AG04450 (cell line): ENCODE measurements around the gene GMDS. TPM values are rescaled to one million over a fixed set of nuclear protein-coding genes. Genes with fewer than 3 reads are reported as not detected.

Source experiments
- CTCF ChIA-PET: fragments of 300-600, 350-600 bp; formaldehyde crosslinking; extraction: SDS; loops from one replicate; lab custom pipeline; 2022; ENCODE audit warnings: antibody characterized with exemption, inconsistent platforms; lab: Charles Lee
- POLR2A ChIA-PET: fragments of 350-600 bp; formaldehyde crosslinking; extraction: SDS; loops from one replicate; lab custom pipeline; 2021; ENCODE audit warnings: antibody characterized with exemption, inconsistent platforms; lab: Yijun Ruan, JAX
- DNase-seq: peaks from one replicate; pipeline ENCODE4 v3.0.0-alpha.2; 2011; ENCODE audit warnings: low read depth, low spot score
- H3K27ac ChIP-seq: one replicate; pipeline ENCODE4 v1.5.1; 2012; ENCODE audit warnings: low read depth, low read length, control low read depth
- H3K27me3 ChIP-seq: one replicate; pipeline ENCODE4 v1.6.0; 2012; ENCODE audit warnings: low read length; ENCODE audit not compliant: control insufficient read depth, insufficient read depth
- H3K4me3 ChIP-seq: 2 replicates; pipeline ENCODE4 v1.5.1; 2011; ENCODE audit warnings: mild to moderate bottlenecking, low read depth, low read length, control low read depth
- H3K9me3 ChIP-seq: 2 replicates; pipeline ENCODE4 v1.5.1; 2012; ENCODE audit warnings: low read length; ENCODE audit not compliant: control insufficient read depth, insufficient read depth
- polyA plus RNA-seq: library from polyadenylated mRNA; depleted of rRNA; stranded (reverse); fragments of >200 nt; gene quantifications from 2 replicates; pipeline ENCODE4 v1.2.3, GENCODE V29; 2011
- TF ChIP-seq, protein P1 (sequence below): IDR thresholded peaks from 2 replicates; pipeline ENCODE4 v1.5.1; 2011; ENCODE audit warnings: low read depth, low read length, control low read depth, inconsistent platforms

Gene GMDS
- polyA plus RNA-seq, 1 experiment, result 26.4 TPM

DNA sequence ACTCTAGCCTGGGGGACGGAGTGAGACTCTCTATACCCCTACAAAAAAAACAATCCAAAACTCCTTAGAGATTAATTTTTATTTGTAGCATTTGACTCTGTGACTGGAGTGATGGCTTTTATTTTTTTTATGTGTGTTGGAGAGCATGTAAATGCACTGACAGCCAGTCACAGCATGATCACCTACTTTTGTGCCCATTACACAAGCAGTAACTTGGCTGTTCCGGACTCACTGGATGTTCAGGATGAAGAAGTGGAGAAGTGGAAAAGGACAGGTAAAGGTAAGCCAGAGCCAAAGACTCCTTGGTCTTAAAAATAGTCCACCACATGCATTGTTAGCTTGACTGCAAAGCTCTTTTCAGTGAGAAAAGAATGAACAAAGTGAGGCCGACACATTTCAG lies 413.0 kb downstream of the GMDS start:
- TF ChIP-seq, protein P1, sequence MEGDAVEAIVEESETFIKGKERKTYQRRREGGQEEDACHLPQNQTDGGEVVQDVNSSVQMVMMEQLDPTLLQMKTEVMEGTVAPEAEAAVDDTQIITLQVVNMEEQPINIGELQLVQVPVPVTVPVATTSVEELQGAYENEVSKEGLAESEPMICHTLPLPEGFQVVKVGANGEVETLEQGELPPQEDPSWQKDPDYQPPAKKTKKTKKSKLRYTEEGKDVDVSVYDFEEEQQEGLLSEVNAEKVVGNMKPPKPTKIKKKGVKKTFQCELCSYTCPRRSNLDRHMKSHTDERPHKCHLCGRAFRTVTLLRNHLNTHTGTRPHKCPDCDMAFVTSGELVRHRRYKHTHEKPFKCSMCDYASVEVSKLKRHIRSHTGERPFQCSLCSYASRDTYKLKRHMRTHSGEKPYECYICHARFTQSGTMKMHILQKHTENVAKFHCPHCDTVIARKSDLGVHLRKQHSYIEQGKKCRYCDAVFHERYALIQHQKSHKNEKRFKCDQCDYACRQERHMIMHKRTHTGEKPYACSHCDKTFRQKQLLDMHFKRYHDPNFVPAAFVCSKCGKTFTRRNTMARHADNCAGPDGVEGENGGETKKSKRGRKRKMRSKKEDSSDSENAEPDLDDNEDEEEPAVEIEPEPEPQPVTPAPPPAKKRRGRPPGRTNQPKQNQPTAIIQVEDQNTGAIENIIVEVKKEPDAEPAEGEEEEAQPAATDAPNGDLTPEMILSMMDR, result no peak
- no peak overlapping the region for H3K4me3 ChIP-seq
- no peaks in the 10 kb centered on the region for H3K27me3 ChIP-seq
- H3K27ac ChIP-seq, result no peak overlapping the region
- DNase-seq, result no peak
- CTCF ChIA-PET, result no interaction called here
- H3K9me3 ChIP-seq, result no peaks in the 10 kb centered on the region; the same call in 1 of the 2 replicates
- POLR2A ChIA-PET, result no interaction called here

DNA sequence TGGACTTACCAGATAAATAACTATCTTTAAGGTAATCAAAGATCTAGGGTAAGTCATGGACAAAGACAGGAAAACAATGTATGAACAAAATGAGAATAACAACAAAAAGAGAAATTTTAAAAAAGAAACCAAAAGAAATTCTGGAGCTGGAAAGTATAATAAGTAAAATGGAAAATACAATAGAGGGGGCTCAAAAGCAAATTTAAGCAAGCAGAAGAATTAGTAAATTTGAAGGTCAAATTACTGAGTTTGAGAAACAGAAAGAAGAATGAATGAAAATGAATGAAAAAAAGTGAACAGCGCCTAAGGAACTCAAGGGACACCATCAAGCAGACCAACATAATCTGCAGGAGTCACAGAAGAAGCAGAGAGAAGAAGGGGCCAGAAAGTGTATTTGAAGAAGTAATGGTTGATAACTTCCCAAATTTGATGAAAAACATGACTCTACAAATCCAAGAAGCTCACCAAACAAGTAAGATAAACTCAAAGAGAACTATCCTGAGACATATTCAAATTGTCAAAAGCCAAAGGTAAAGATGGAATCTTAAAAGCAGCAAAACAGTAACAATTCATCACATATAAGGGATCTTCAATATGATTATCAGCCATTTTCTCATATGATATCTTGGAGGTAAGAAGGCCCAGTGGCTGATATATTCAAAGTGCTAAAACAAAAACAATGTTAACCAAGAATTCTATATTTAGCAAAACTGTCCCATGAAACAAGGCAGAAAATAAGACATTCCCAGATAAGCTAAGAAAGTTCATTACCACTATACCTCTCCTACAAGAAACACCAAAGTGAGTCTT lies 417.2 kb downstream of the GMDS start:
- no peak for DNase-seq
- no peak overlapping the region for H3K4me3 ChIP-seq
- ChIA-PET POLR2A (no interaction called here), CTCF (interaction anchor here (1.8 kb wide), 1 partner anchor 276 kb away, joined by 4 read pairs; no protein-coding TSS in a partner anchor)
- no peak overlapping the region for H3K27ac ChIP-seq
- TF ChIP-seq, protein P1, result no peak
- no peaks in the 10 kb centered on the region; the same call in 1 of the 2 replicates for H3K9me3 ChIP-seq
- no peaks in the 10 kb centered on the region for H3K27me3 ChIP-seq

DNA sequence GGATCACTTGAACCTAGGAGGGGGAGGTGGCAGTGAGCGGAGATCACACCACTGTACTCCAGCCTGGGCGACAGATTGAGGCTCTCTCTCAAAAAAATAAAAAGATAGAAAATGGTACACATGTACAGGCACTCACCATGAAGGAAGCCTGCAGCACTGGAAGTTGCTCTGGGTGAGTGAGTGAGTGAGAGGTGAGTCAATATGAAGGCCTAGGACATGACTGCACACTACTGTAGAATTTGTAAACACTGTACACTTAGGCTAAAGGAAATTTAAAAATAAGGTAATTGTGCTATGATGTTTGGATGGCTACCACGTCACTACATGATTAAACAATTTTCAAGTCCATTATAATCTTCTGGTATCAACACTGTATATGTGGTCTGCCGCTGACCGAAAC lies 419.5 kb downstream of the GMDS start:
- Histone ChIP-seq H3K27ac (no peak overlapping the region), H3K27me3 (no peaks in the 10 kb centered on the region), H3K4me3 (no peak overlapping the region), H3K9me3 (no peaks in the 10 kb centered on the region; the same call in 1 of the 2 replicates)
- ChIA-PET POLR2A (no interaction called here), CTCF (no interaction called here)
- no peak for DNase-seq
- TF ChIP-seq, protein P1, result no peak

DNA sequence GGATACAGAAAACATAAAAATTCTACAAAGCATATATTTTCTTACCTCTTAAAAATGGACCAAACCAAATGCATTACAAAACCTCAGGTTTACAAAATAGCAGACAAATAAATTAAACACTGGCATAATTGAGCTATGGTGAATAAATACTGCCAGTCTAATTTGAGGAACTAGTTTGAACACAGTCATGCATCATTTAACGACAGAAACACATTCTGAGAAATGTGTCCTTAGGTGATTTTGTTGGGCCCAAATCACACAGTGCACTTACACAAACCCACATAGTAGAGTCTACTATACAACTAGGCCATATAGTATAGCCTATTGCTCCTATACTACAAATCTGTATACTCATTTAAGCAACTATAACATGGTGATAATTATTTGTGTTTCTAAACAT lies 420.1 kb downstream of the GMDS start:
- CTCF ChIA-PET, result no interaction called here
- H3K9me3 ChIP-seq, result no peaks in the 10 kb centered on the region; the same call in 1 of the 2 replicates

More for the DNA sequence above, 420.1 kb downstream of the GMDS start:
- POLR2A ChIA-PET, result no interaction called here
- TF ChIP-seq, protein P1, result no peak
- Histone ChIP-seq H3K27ac (no peak overlapping the region), H3K4me3 (no peak overlapping the region), H3K27me3 (no peaks in the 10 kb centered on the region)
- DNase-seq, result no peak
